Heart right ventricle (tissue), 16 donors: ENCODE results near the gene SRC. TPM values are rescaled to one million over a fixed set of nuclear protein-coding genes. Genes with fewer than 3 reads are reported as not detected.

ENCODE experiments used
- ATAC-seq, 8 donors: fragments of 200-7000 bp; cut with Tn5 transposase; one replicate each; pipeline ENCODE4 v1.9.1; 2020; ENCODE audit warnings: mild to moderate bottlenecking in 8 of 8, moderate library complexity in 8 of 8, moderate number of reproducible peaks in 1 of 8
- DNase-seq, 2 donors: peaks; one replicate each; pipeline ENCODE4 v3.0.0-alpha.2; 2020
- H3K27ac ChIP-seq, 10 donors: fragments of 200-600 bp; sonication (generic) in 2 of 10; one replicate each; pipeline versions ENCODE4 v1.5.0 to v1.8.0; 2020 to 2022; ENCODE audit warnings: mild to moderate bottlenecking in 3 of 10
- H3K27me3 ChIP-seq, 7 donors: fragments of 200-600 bp; one replicate each; pipeline ENCODE4 v1.8.0; 2021 to 2022; ENCODE audit warnings: mild to moderate bottlenecking in 2 of 7
- H3K36me3 ChIP-seq, 9 donors: fragments of 200-600 bp; sonication (generic) in 1 of 9; one replicate each; pipeline versions ENCODE4 v1.5.0 to v1.8.0; 2020 to 2022; ENCODE audit warnings: mild to moderate bottlenecking in 2 of 9
- H3K4me1 ChIP-seq, 9 donors: fragments of 200-600 bp; sonication (generic) in 1 of 9; one replicate each; pipeline versions ENCODE4 v1.5.0 to v1.8.0; 2020 to 2022; ENCODE audit warnings: mild to moderate bottlenecking in 4 of 9
- H3K4me3 ChIP-seq, 10 donors: fragments of 200-600 bp; sonication (generic) in 2 of 10; one replicate each; pipeline versions ENCODE4 v1.5.0 to v1.8.0; 2020 to 2022; ENCODE audit warnings: mild to moderate bottlenecking in 7 of 10, moderate library complexity in 2 of 10
- H3K9me3 ChIP-seq, 11 donors: fragments of 200-600 bp in 10 of 11; sonication (generic) in 2 of 11; one replicate each; pipeline versions ENCODE4 v1.5.0 to v1.8.0; 2013 to 2022; ENCODE audit warnings: mild to moderate bottlenecking in 2 of 11, control low read depth in 1 of 11, moderate library complexity in 1 of 11
- WGBS, 2 donors: extraction: QIAGEN DNeasy Blood & Tissue Kit; methylation state at CpG; one replicate each; pipeline ENCODE4 v1.1.7; 2013; ENCODE audit warnings: inconsistent platforms in 1 of 2; 5-methylcytosine and 5-hydroxymethylcytosine counted together
- intact Hi-C, 10 donors: fragments of 100-400 bp; cut with DNase I; formaldehyde crosslinking; loops; one replicate each; pipeline versions ENCODE4 v1.11.1 to v1.14.2; 2022
- long read RNA-seq, 3 donors: library from polyadenylated mRNA; unstranded; transcript quantifications; one replicate each; pipeline ENCODE4 v2.0.0, GENCODE V29; 2020 to 2021
- polyA plus RNA-seq, 2 donors: library from polyadenylated mRNA; stranded (reverse); fragments of 200-250 nt; gene quantifications; one replicate each; pipeline ENCODE4 v1.2.3, GENCODE V29; 2013
- total RNA-seq, 10 donors: library from RNA; stranded (reverse); fragmentation: NEBNext Ultra II Directional in 3 of 10; extraction: Animal tissue kit (Norgen Biotek cat#: 25700) in 3 of 10; gene quantifications; one replicate each; pipeline versions ENCODE4 v1.2.1 to v1.2.4, GENCODE V29; 2021 to 2023
- TF ChIP-seq, protein P1 (sequence below), 9 donors: fragments of 200-600 bp; sonication (generic) in 2 of 9; IDR thresholded peaks; one replicate each; pipeline versions ENCODE4 v1.5.0 to v1.8.0; 2021 to 2022; ENCODE audit warnings: antibody characterized with exemption in 9 of 9, mild to moderate bottlenecking in 5 of 9, moderate library complexity in 1 of 9
- donor health status: Arrhythmogenic right ventricular cardiomyopathy.
- donor health status: ischemic (EF 13 %, LVEDD 7.1; RV severe dilation, severe dysfunction).
- donor health status: healthy with polysubstance abuse.
- donor health status: DM: no; HTN: yes; CAD: no.
- donor health status: DM: no; HTN: no; CAD: no.
- donor health status: ischemic (EF 25% LVEDD 6.9; RV normal size, moderate dysfunction).
- donor health status: ischemic (EF 25% LVEDD 5.7; RV mildly dilated, moderate dysfunction).
- donor health status: healthy.
- donor health status: DM: yes; HTN: yes; CAD: no.
- donor health status: Ischemic cardiomyopathy.
- donor health status: ischemic (EF 35%, LVEDD 5.7; RV mildly dilated, moderate dysfunction).
- donor health status: nonischemic (EF 11% LVEDD 7.7; RV severe dilation, severe dysfunction).
- donor health status: DM: yes; HTN: yes; CAD: no.
- donor health status: PGD.
- donor health status: ischemic (EF 29% LVEDD 5.4; RV normal size, mild dysfunction).
- donor health status: nonischemic (EF 23%, LVEDD 6.1; RV moderate dilation, normal function).

The SRC gene
- total RNA-seq (10 to 100 TPM in 1 of 10 donors, 1 to 10 TPM in 9; 1.9 to 10.8 (median 3.6) TPM), polyA plus RNA-seq (1 to 10 TPM; 4.7 to 5.2 TPM)
- long read RNA-seq, donor 1, partial matches to known transcripts, result 0 of 1 reads
- long read RNA-seq, donor 1, other reads (novel, unspliced or antisense), result 1 of 1 reads
- long read RNA-seq, donor 2, result 0 reads
- long read RNA-seq, donor 3, full-length matches to known transcripts, result 1 of 2 reads
- long read RNA-seq, donor 3, partial matches to known transcripts, result 0 of 2 reads
- long read RNA-seq, donor 3, other reads (novel, unspliced or antisense), result 1 of 2 reads

DNA sequence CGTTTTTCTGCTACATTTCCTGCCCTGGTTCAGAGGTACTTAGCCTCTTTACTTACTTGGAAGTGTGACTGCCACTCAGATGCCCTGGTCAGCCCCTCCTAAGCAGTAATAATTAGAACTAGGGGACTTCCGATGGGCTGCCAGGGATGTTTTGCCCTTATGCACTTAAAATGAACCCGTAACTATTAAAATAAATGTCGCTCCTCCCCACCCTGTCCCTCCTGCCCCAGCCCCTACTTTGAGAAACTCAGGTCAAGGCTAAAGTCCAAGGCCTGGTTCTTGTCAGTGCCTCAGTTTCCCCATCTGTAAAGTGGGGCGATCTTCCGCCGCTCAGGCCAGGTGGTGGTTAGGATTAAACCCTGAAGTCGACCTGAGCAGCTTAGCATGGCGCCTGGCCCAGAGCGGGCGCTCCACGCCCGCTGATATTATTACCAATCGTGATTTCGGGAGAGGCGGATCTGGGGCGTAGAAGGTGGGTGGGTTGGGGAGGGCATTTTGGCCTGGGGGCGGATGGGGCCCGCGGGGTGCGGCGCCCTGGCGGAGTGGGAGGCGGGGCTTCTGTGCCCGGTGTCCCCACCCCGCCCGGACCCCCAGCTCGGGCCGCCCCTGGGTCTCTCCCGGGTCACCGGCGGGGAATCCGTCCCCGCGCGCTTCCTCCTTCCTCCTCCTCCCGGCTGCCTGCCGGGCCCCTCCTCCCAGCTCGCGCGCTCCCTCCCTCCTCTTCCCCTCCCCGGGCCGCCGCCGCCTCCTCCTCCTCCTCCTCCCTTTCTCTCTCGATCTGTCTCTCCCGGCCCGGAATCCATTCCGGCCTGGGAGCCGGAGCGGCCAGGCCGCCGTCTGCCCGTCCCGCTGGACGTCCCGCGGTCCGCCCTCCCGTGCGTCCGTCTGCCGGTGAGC is at the start of gene SRC:
SRC (plus strand) TSS at position 802 of the 897 bp plus-strand sequence. CDS start 38,014 bp downstream, outside the sequence.
- Histone ChIP-seq H3K9me3 (no peaks in the 10 kb centered on the region), H3K27me3 (peaks cover 0 to 22% (median 0%) of the 10 kb centered on the region in 7 donors), H3K4me1 (peaks cover 0 to 46% (median 9%) of the 10 kb centered on the region in 9 donors), H3K36me3 (no peaks in the 10 kb centered on the region), H3K27ac (peak within 1 kb of the TSS in 9 of 10 donors; percentile 58 to 85 (median 70)), H3K4me3 (peak within 1 kb of the TSS; percentile 38 to 76 (median 66))
- intact Hi-C loops, result loop anchor here in 2 of 10 donors (5.0 kb wide), 2 partner anchors 38 to 53 kb away; no protein-coding TSS in a partner anchor
- TF ChIP-seq, protein P1, sequence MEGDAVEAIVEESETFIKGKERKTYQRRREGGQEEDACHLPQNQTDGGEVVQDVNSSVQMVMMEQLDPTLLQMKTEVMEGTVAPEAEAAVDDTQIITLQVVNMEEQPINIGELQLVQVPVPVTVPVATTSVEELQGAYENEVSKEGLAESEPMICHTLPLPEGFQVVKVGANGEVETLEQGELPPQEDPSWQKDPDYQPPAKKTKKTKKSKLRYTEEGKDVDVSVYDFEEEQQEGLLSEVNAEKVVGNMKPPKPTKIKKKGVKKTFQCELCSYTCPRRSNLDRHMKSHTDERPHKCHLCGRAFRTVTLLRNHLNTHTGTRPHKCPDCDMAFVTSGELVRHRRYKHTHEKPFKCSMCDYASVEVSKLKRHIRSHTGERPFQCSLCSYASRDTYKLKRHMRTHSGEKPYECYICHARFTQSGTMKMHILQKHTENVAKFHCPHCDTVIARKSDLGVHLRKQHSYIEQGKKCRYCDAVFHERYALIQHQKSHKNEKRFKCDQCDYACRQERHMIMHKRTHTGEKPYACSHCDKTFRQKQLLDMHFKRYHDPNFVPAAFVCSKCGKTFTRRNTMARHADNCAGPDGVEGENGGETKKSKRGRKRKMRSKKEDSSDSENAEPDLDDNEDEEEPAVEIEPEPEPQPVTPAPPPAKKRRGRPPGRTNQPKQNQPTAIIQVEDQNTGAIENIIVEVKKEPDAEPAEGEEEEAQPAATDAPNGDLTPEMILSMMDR (IDR thresholded peaks at IDR 0.05), result no peak
- ATAC-seq (peak; percentile 65 to 91 (median 81)), DNase-seq (peak; percentile 80 to 86)
- 8 to 11% methylated on average over 48 to 63 of the region's 63 CpGs for WGBS, 2 donors

DNA sequence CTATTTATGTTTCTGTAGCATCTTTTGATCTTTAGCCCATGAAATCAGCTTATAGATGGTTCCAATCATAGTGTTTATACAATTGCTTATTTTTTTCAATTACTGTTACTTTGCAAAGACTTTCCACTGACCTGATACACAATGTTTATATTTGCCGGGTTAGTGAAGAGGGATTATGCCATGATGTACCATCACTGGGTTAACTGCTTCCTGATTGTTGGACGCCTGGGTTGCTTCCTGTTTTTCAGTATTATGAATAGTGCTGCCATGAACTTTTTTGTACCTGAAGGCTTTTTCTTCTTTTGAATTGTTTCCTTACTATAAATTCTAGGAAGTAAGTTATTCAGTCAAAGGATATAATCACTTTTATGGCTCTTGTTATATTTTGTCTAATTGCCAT is 49.6 kb upstream of the SRC start:
- 49 to 67% methylated on average over 2 of the region's 2 CpGs for WGBS, 2 donors
- Histone ChIP-seq H3K9me3 (peaks cover 0 to 12% (median 0%) of the 10 kb centered on the region in 11 donors), H3K4me1 (peaks cover 0 to 57% (median 34%) of the 10 kb centered on the region in 9 donors), H3K27me3 (no peaks in the 10 kb centered on the region), H3K36me3 (peaks cover 0 to 50% (median 3%) of the 10 kb centered on the region in 9 donors), H3K27ac (peak overlapping the region in 2 of 10 donors; percentile 18 to 73), H3K4me3 (no peak overlapping the region)
- ATAC-seq (no peak), DNase-seq (no peak)
- intact Hi-C loops, result no loop called here
- TF ChIP-seq, protein P1 (IDR thresholded peaks at IDR 0.05), result no peak

DNA sequence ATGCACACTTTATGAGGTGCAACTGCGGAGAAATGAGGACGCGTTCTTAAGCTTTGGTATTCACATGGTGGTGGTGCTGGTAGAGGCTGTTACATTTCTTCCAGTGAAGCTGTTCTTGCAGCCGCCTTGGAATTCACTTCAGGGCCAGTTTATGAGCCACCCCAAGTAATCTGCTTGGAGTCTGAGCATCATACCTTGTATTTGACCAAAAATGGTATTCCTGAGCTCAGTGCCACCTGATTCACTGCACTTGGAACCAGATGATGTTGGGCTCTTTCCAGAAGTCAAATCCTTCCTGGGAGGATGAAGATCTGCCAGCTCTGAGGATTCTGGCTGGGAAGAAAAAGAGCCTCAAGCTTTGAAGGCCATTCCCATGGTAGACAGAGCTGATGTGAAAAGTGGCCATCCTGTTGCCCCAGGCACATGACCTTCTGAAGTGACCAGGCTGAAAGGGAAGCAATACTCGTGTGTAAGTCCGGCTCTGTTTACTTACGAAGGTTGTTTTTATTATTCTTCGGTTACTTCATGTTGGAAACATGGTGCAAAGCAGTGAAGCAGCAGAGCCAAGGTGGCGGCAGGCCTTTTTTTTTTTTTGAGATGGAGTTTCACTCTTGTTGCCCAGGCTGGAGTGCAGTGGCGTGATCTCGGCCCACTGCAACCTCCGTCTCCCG is 48.7 kb upstream of the SRC start:
- TF ChIP-seq, protein P1 (IDR thresholded peaks at IDR 0.05), result no peak
- peak overlapping the region in 3 of 10 donors; percentile 15 to 73 (median 18) for H3K27ac ChIP-seq
- no peaks in the 10 kb centered on the region for H3K27me3 ChIP-seq
- WGBS, 2 donors, result 91 to 93% methylated on average over 13 of the region's 13 CpGs
- DNase-seq (no peak), ATAC-seq (no peak)
- intact Hi-C loops, result no loop called here
- peaks cover 0 to 50% (median 9%) of the 10 kb centered on the region in 9 donors for H3K36me3 ChIP-seq
- H3K4me1 ChIP-seq, result peaks cover 0 to 57% (median 34%) of the 10 kb centered on the region in 9 donors
- no peak overlapping the region for H3K4me3 ChIP-seq
- H3K9me3 ChIP-seq, result peaks cover 0 to 12% (median 0%) of the 10 kb centered on the region in 11 donors
